ENCODE measurements around the gene PIGB.

DNA sequence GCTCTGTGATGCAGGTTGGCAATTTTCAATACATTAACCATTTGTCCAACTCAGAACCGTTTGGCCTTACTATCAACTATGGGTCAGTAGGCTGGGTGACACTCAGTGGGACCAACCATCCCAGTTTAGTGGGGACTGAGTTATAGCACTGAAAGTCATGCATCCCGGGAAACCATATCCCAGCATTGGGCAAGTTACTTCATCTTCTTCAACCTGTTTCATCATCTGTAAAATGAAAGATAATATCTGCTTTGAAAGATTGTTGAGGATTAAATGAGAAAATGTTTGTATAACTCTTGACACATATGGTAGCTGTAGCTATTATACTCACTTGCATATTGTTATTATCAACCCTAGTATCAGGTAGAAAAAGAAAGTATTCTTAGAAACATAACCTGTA is 41.3 kb upstream of the PIGB start:
- TF ChIP-seq FOXM1 (IDR thresholded peaks at IDR 0.05; ENCODE audit: borderline replicate concordance, low read depth) (no peak), NFIC (IDR thresholded peaks at IDR 0.05) (no peak), CREB1 (IDR thresholded peaks at IDR 0.05; ENCODE audit: low read depth) (no peak)
- TF ChIP-seq, protein P1, sequence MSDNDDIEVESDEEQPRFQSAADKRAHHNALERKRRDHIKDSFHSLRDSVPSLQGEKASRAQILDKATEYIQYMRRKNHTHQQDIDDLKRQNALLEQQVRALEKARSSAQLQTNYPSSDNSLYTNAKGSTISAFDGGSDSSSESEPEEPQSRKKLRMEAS (IDR thresholded peaks at IDR 0.05), result no peak

All from Ishikawa (cell line).